PC-9 (cell line): ENCODE measurements around the gene SEC11A. TPM values are rescaled to one million over a fixed set of nuclear protein-coding genes. Genes with fewer than 3 reads are reported as not detected.

Experiments
- BruUV-seq: library from RNA; stranded (reverse); fragments of 400-500 nt; replicated peaks from 2 replicates; lab custom pipeline; 2021; lab: Mats Ljungman, UMichigan
- CTCF ChIA-PET: fragments of 300-600 bp; sonication (Branson Sonifier 250); formaldehyde crosslinking; loops from one replicate; lab custom pipeline; 2022; ENCODE audit warnings: antibody characterized with exemption; lab: Charles Lee
- POLR2A ChIA-PET: fragments of 300-600 bp; sonication (Branson Sonifier 250); formaldehyde crosslinking; loops from one replicate; lab custom pipeline; 2022; ENCODE audit warnings: antibody characterized with exemption; ENCODE audit not compliant: unreplicated experiment; lab: Charles Lee
- DNase-seq, 2 experiments: peaks; one replicate each; pipeline versions ENCODE4 v3.0.0 to v3.0.0-alpha.2; 2015 to 2022; ENCODE audit warnings: mixed read lengths in 1 of 2
- H2AFZ ChIP-seq: fragments of 200-600 bp; sonication (generic); 2 replicates; pipeline ENCODE4 v1.8.1; 2017; ENCODE audit warnings: antibody characterized with exemption
- H3F3A ChIP-seq: fragments of 200-600 bp; sonication (generic); 2 replicates; pipeline ENCODE4 v1.8.1; 2017; ENCODE audit warnings: antibody characterized with exemption, mild to moderate bottlenecking, low read depth; ENCODE audit not compliant: insufficient read depth
- H3K27ac ChIP-seq: fragments of 200-600 bp; sonication (generic); 2 replicates; pipeline ENCODE4 v1.6.1; 2016; ENCODE audit warnings: mixed run types
- H3K27me3 ChIP-seq: fragments of 200-600 bp; sonication (generic); 2 replicates; pipeline ENCODE4 v1.6.1; 2016; ENCODE audit warnings: low read depth, mixed run types; ENCODE audit not compliant: insufficient read depth
- H3K36me3 ChIP-seq: fragments of 200-600 bp; sonication (generic); 2 replicates; pipeline ENCODE4 v1.6.1; 2016; ENCODE audit warnings: low read depth, mixed run types
- H3K4me1 ChIP-seq: fragments of 200-600 bp; sonication (generic); replicated peaks from 2 replicates; pipeline ENCODE4 v1.6.1; 2016; ENCODE audit warnings: mixed run types; ENCODE audit not compliant: insufficient read depth
- H3K4me2 ChIP-seq: fragments of 200-600 bp; sonication (generic); 2 replicates; pipeline ENCODE4 v1.6.1; 2017; ENCODE audit warnings: mixed run types
- H3K4me3 ChIP-seq: fragments of 200-600 bp; sonication (generic); 2 replicates; pipeline ENCODE4 v1.6.1; 2016; ENCODE audit warnings: mixed run types
- H3K79me2 ChIP-seq: fragments of 200-600 bp; sonication (generic); 2 replicates; pipeline ENCODE4 v1.6.1; 2017; ENCODE audit warnings: low read depth, mixed run types
- H3K9me2 ChIP-seq: fragments of 200-600 bp; sonication (generic); 2 replicates; pipeline ENCODE4 v1.8.1; 2017; ENCODE audit warnings: mild to moderate bottlenecking; ENCODE audit not compliant: insufficient read depth
- H3K9me3 ChIP-seq: fragments of 200-600 bp; sonication (generic); 2 replicates; pipeline ENCODE4 v1.8.1; 2016; ENCODE audit warnings: low read depth; ENCODE audit not compliant: insufficient read depth
- H4K20me1 ChIP-seq: fragments of 200-600 bp; sonication (generic); 2 replicates; pipeline ENCODE4 v1.8.1; 2017; ENCODE audit not compliant: insufficient read depth
- EZH2 ChIP-seq: fragments of 200-600 bp; sonication (generic); IDR thresholded peaks from 2 replicates; pipeline ENCODE4 v1.8.0; 2017; ENCODE audit warnings: antibody characterized with exemption, low read depth
- intact Hi-C: fragments of 100-400 bp; cut with micrococcal nuclease; formaldehyde crosslinking; loops from one replicate; pipeline ENCODE4 v1.10.0; 2022; ENCODE audit not compliant: unreplicated experiment
- total RNA-seq: library from RNA; stranded (reverse); gene quantifications from 2 replicates; pipeline ENCODE4 v1.2.3, GENCODE V29; 2021
- TF ChIP-seq, protein P1 (sequence below): fragments of 200-600 bp; sonication (generic); conservative IDR thresholded peaks from 2 replicates; pipeline ENCODE4 v1.6.1; 2017; ENCODE audit warnings: mixed run types, antibody characterized with exemption, mild to moderate bottlenecking, moderate library complexity

Gene SEC11A
- total RNA-seq, 1 experiment from 2014 or later: 174 TPM

DNA sequence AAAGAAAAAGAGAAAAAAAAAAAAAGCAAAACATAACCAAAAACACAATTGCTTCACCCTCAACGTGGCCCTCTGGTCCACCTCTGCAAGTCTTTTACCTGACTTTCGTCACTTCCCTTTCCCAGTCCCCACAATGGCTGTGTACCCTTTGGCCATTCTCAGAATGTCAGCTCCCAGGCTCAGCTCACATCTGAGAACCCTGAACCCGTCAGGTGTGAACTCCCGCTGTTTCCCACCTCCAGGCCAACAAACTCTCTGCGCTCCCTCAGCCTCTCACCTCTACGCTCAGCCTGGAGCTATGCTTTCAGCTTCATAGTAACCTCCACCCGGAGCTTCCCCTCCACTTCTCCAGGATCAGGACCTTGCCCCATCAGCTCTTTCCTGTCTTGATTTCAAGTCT lies 91.6 kb downstream of the SEC11A start:
- Histone ChIP-seq H3K9me2 (no peaks in the 10 kb centered on the region), H3K79me2 (no peaks in the 10 kb centered on the region), H3K36me3 (peaks cover 24% of the 10 kb centered on the region), H2AFZ (no peak overlapping the region), H3K4me3 (no peak overlapping the region), H3K27ac (no peak overlapping the region), H3K4me2 (no peak overlapping the region), H3F3A (no peaks in the 10 kb centered on the region), H3K27me3 (no peaks in the 10 kb centered on the region), H3K4me1 (no peaks in the 10 kb centered on the region), H4K20me1 (no peaks in the 10 kb centered on the region), H3K9me3 (peaks cover 28% of the 10 kb centered on the region)
- TF ChIP-seq, protein P1, sequence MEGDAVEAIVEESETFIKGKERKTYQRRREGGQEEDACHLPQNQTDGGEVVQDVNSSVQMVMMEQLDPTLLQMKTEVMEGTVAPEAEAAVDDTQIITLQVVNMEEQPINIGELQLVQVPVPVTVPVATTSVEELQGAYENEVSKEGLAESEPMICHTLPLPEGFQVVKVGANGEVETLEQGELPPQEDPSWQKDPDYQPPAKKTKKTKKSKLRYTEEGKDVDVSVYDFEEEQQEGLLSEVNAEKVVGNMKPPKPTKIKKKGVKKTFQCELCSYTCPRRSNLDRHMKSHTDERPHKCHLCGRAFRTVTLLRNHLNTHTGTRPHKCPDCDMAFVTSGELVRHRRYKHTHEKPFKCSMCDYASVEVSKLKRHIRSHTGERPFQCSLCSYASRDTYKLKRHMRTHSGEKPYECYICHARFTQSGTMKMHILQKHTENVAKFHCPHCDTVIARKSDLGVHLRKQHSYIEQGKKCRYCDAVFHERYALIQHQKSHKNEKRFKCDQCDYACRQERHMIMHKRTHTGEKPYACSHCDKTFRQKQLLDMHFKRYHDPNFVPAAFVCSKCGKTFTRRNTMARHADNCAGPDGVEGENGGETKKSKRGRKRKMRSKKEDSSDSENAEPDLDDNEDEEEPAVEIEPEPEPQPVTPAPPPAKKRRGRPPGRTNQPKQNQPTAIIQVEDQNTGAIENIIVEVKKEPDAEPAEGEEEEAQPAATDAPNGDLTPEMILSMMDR: no peak
- no peak for TF ChIP-seq EZH2
- no peak for DNase-seq
- ChIA-PET CTCF (interaction anchor here (0.5 kb wide), 1 partner anchor 357 kb away, joined by 6 read pairs; no protein-coding TSS in a partner anchor), POLR2A (interaction anchor here (0.6 kb wide), 1 partner anchor 9 kb away, joined by 4 read pairs; no protein-coding TSS in a partner anchor)
- no TSS peak for BruUV-seq
- intact Hi-C loops: no loop called here

DNA sequence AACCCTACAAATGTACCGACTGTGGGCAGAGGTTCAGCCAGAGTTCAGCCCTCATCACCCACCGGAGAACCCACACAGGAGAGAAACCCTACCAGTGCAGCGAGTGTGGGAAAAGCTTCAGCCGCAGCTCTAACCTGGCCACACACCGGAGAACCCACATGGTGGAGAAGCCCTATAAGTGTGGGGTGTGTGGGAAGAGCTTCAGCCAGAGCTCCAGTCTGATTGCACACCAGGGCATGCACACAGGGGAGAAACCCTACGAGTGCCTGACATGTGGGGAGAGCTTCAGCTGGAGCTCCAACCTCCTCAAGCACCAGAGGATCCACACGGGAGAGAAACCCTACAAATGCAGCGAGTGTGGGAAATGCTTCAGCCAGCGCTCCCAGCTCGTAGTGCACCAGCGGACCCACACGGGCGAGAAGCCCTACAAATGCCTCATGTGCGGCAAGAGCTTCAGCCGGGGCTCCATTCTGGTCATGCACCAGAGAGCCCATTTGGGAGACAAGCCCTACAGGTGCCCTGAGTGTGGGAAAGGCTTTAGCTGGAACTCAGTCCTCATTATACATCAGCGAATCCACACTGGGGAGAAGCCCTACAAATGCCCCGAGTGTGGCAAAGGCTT lies 94.5 kb downstream of the SEC11A start:
- Histone ChIP-seq H3K27ac (no peak overlapping the region), H3K4me3 (no peak overlapping the region), H3K4me2 (no peak overlapping the region), H3K79me2 (no peaks in the 10 kb centered on the region), H3F3A (no peaks in the 10 kb centered on the region), H2AFZ (no peak overlapping the region), H3K4me1 (no peaks in the 10 kb centered on the region), H4K20me1 (no peaks in the 10 kb centered on the region), H3K36me3 (peaks cover 24% of the 10 kb centered on the region), H3K9me2 (no peaks in the 10 kb centered on the region), H3K27me3 (no peaks in the 10 kb centered on the region), H3K9me3 (peaks cover 28% of the 10 kb centered on the region)
- ChIA-PET CTCF (no interaction called here), POLR2A (no interaction called here)
- no peak for DNase-seq
- intact Hi-C loops: no loop called here
- TF ChIP-seq EZH2: no peak
- TF ChIP-seq, protein P1: no peak
- BruUV-seq: no TSS peak

- ChIA-PET POLR2A (no interaction called here), CTCF (no interaction called here)
These were observed 95.3 kb downstream of the SEC11A start for GRCh38 chr15:84620626-84621025.

More at GRCh38 chr15:84620626-84621025, 95.3 kb downstream of the SEC11A start:
- peaks cover 24% of the 10 kb centered on the region for H3K36me3 ChIP-seq
- H3K27ac ChIP-seq: no peak overlapping the region
- no peak for DNase-seq
- no peaks in the 10 kb centered on the region for H3K79me2 ChIP-seq
- BruUV-seq: no TSS peak
- no peaks in the 10 kb centered on the region for H3F3A ChIP-seq
- no peaks in the 10 kb centered on the region for H3K4me1 ChIP-seq
- no peaks in the 10 kb centered on the region for H3K27me3 ChIP-seq
- no peak overlapping the region for H2AFZ ChIP-seq
- intact Hi-C loops: no loop called here
- no peaks in the 10 kb centered on the region for H3K9me2 ChIP-seq
- H3K4me3 ChIP-seq: no peak overlapping the region
- no peaks in the 10 kb centered on the region for H4K20me1 ChIP-seq
- no peak for TF ChIP-seq EZH2
- TF ChIP-seq, protein P1: no peak
- H3K9me3 ChIP-seq: peaks cover 28% of the 10 kb centered on the region
- H3K4me2 ChIP-seq: no peak overlapping the region

Other genes with a start within 250 kb of the SEC11A start
- gene ZSCAN2, start 115.1 kb downstream of the SEC11A start, total RNA-seq: 9.7 and 11.3 TPM in 2 replicates
- gene WDR73, start 61.9 kb downstream of the SEC11A start, total RNA-seq: 22.9 and 29.5 TPM in 2 replicates
- gene NMB, start 57.9 kb downstream of the SEC11A start, total RNA-seq: 66.7 and 77.1 TPM in 2 replicates
- gene ZNF592, start 32.5 kb upstream of the SEC11A start, total RNA-seq: 20.8 and 27.5 TPM in 2 replicates
- 4.6 and 8.1 TPM in 2 replicates for gene ALPK3, start 101.2 kb upstream of the SEC11A start, total RNA-seq
- 0.70 and 1.2 TPM in 2 replicates for gene SLC28A1, start 168.5 kb upstream of the SEC11A start, total RNA-seq